Measurements from ENCODE around the gene NFIA.

DNA sequence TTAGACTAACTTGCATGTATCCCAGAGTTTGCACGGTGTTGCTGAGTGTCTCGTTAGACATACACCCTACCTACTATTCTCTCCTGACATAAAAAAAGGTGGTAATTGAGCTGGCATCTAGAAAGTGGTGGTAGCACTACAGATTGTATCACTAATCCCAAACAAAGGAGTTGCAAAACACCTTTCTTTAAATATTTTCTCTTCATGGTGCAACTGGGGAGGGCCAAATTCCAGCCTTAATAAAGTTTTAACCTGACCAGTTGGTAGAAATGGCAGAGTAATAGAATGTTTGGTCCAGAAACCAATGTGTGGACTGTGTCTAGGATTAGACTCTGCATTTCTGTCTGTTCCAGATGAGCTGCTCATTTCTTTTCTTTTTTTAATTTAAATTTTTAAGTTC lies 40.0 kb downstream of the NFIA start:
- TF ChIP-seq, protein P1, sequence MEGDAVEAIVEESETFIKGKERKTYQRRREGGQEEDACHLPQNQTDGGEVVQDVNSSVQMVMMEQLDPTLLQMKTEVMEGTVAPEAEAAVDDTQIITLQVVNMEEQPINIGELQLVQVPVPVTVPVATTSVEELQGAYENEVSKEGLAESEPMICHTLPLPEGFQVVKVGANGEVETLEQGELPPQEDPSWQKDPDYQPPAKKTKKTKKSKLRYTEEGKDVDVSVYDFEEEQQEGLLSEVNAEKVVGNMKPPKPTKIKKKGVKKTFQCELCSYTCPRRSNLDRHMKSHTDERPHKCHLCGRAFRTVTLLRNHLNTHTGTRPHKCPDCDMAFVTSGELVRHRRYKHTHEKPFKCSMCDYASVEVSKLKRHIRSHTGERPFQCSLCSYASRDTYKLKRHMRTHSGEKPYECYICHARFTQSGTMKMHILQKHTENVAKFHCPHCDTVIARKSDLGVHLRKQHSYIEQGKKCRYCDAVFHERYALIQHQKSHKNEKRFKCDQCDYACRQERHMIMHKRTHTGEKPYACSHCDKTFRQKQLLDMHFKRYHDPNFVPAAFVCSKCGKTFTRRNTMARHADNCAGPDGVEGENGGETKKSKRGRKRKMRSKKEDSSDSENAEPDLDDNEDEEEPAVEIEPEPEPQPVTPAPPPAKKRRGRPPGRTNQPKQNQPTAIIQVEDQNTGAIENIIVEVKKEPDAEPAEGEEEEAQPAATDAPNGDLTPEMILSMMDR (IDR thresholded peaks at IDR 0.05; ENCODE audit: low read length), result no peak
- no peak for TF ChIP-seq EZH2phosphoT487 (IDR thresholded peaks at IDR 0.05; ENCODE audit: low read length)
